Astrocyte of the spinal cord (primary cell): ENCODE results near the gene SNRPN.
"Not testable (repeated sequence)": the region's sequence is repeated elsewhere in the genome, so short reads cannot be mapped to it uniquely, and the experiment has no call there.

ENCODE experiments used
- DNase-seq: peaks from one replicate; pipeline ENCODE4 v3.0.0; 2011; ENCODE audit warnings: low read depth, low spot score
- H3K4me3 ChIP-seq: 2 replicates; pipeline ENCODE4 v1.5.1; 2011; ENCODE audit warnings: low read depth, mild to moderate bottlenecking, low read length, moderate library complexity
- CTCF ChIP-seq: IDR thresholded peaks from 2 replicates; pipeline ENCODE4 v1.5.1; 2012; ENCODE audit warnings: low read depth, mild to moderate bottlenecking, low read length, inconsistent platforms
- in situ Hi-C: cut with HindIII; loops from 2 replicates; pipeline ENCODE4 v1.10.0; 2017; ENCODE audit warnings: low sequenced_read_pairs

Gene SNRPN

GRCh38 chr15:24971052-24971451, 16.3 kb downstream of the SNRPN start:
- no peak overlapping the region for H3K4me3 ChIP-seq
- no peak for DNase-seq
- in situ Hi-C loops, result no loop called here
- TF ChIP-seq CTCF, result no peak

- TF ChIP-seq CTCF, result no peak
- in situ Hi-C loops, result no loop called here
- H3K4me3 ChIP-seq, result no peak overlapping the region
- no peak for DNase-seq
Observed at GRCh38 chr15:24971772-24972171, 17.0 kb downstream of the SNRPN start.

GRCh38 chr15:24972707-24973106, 17.9 kb downstream of the SNRPN start:
- H3K4me3 ChIP-seq, in situ Hi-C loops, DNase-seq: not testable (repeated sequence)

GRCh38 chr15:24976932-24977331, 22.1 kb downstream of the SNRPN start:
- DNase-seq, result no peak
- peak; percentile 13 for TF ChIP-seq CTCF
- in situ Hi-C loops, result no loop called here
- H3K4me3 ChIP-seq, result no peak overlapping the region

GRCh38 chr15:24977686-24978085, 22.9 kb downstream of the SNRPN start:
- no peak for DNase-seq
- in situ Hi-C loops, result no loop called here
- no peak overlapping the region for H3K4me3 ChIP-seq
- TF ChIP-seq CTCF, result no peak

- DNase-seq, result no peak
- no peak overlapping the region for H3K4me3 ChIP-seq
- no peak for TF ChIP-seq CTCF
- in situ Hi-C loops, result no loop called here
Observed at GRCh38 chr15:24985224-24985623, 30.4 kb downstream of the SNRPN start.

GRCh38 chr15:24986653-24987052, 31.9 kb downstream of the SNRPN start:
- no peak overlapping the region for H3K4me3 ChIP-seq
- no peak for TF ChIP-seq CTCF
- in situ Hi-C loops, result no loop called here
- no peak for DNase-seq
